MV-4-11 (cell line): ENCODE data around the gene HMCN1.

ENCODE experiments used
- DNase-seq: peaks from one replicate; lab custom pipeline; 2025; lab: John Stamatoyannopoulos, UW

HMCN1 gene

DNA sequence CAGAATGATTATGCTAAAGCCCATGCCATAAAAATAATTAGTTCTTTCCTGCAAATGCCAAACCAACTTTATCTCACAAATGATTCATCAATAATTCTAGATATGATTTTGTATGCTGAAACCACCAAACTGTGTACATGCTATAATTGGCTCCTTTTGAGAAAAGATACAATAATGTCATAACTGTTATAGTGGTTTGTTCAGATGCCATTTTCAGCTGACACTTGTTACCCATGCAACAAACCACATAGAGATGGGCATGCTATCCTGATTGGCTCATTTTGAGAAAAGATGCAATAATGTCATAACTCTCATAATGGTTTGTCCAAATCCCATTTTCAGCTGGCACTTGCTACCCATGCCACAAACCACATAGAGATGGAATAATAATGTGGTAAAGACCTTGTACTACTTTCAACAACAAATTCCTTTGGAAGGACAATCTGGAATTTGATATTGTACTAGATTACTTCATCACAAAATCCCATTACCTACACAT is 357.1 kb downstream of the HMCN1 start:
- no peak for DNase-seq

DNA sequence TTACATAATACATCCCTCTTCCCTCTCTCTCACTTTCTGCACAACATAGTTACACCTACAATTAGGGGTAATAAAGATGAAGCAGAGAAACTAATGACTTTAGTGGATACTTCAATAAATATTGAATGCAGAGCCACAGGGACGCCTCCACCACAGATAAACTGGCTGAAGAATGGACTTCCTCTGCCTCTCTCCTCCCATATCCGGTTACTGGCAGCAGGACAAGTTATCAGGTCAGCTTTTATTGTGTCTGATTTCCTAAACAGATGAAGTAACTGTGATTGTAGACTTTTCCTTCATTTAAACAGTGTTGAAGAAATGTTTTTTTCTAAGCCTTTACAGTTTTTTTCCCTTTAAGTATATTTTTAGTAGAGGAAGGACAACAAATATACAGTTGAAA is 359.2 kb downstream of the HMCN1 start:
- no peak for DNase-seq

DNA sequence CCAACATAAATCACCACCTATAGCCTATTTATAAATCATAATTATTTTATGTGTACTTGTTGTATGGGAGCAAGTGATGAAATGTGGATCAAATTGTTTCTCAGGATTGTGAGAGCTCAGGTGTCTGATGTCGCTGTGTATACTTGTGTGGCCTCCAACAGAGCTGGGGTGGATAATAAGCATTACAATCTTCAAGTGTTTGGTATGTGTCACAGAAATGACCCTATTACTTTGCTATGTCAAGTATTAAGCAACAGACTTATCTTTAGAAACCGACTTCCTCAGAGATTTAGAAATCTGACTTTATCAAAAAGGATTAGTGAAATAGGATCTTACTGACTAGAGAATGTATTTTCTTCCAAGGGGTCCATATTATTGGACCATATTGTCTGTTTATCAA is 360.0 kb downstream of the HMCN1 start:
- peak; percentile 41 for DNase-seq

DNA sequence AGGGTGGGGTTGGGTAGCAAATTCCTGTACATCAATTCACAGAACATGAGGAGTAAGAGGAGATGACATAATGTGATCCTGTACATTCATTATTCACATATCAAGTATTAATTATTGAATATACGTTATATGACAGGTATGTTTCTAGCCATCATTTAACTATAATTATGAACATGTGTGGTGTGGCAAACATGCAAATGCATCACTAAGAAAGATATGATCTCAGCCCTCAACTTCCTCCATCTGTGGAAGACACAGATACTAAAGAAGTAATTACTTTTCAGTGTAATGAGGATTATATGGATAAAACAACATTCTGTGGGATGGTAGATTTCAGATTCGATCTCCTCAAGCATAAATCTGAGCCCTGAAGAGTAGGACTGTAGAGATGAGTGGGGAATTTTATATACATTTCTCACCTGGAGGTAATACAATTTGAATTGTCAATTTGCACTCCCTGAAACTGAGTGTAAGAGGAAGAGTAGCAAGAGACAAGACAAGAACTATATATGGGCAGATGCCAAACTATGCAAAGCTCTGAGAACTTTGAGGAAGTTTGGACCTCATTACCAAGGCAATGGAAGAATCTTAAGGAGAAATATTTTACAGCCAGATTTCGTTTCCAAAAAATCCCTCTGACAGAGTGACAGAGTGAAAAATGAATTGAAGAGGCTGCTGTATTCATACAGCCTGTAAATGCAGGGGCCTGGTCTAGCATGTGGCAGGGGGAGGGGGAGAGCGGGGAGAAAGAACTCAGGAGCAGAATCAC is 365.3 kb downstream of the HMCN1 start:
- no peak for DNase-seq

DNA sequence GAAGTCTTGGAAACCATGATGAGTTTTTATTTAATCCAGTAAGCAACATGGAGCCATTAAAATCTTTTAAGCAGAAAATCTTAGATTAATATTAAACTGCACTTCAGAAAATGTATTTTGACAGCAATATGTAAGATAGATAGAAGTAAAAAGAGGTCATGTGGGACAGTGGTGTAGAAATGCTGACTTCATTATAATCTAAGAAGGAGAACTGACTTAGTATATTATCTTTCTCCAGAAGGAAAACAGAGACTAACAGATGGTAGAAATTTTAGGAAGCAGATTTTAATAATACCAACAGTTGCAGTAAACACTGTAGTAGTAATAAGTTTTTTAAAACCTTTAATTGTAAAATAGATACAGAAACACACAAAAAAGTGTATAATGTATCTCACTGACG is 367.9 kb downstream of the HMCN1 start:
- DNase-seq: no peak

DNA sequence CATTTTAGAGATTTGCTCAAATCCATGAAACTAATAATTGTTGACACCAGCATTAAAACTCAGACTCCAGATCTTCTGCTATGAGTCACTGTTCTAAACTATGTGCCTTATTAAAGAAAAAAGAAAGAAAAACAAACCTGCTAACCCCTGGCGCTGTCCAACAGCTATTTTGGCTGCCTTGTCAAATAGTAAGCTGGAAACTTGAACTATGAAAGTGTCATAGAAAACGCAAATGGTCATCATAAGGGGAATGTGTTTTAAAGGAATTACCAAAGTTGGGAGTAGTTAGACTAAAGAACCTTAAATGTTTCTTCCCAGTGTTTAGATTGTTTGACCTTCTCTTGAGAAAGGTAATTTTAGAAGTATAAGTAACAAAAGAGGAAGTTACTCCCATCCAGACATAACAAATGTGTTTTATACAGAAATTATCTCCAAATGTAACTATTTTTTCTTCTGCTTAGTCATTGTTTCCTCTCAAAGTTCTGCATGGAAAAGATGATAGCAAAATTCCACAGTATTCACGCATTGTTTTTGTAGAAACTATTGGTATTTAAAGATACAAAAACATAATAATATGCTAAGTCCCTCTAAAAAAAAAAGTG is 368.5 kb downstream of the HMCN1 start:
- peak; percentile 3 for DNase-seq

DNA sequence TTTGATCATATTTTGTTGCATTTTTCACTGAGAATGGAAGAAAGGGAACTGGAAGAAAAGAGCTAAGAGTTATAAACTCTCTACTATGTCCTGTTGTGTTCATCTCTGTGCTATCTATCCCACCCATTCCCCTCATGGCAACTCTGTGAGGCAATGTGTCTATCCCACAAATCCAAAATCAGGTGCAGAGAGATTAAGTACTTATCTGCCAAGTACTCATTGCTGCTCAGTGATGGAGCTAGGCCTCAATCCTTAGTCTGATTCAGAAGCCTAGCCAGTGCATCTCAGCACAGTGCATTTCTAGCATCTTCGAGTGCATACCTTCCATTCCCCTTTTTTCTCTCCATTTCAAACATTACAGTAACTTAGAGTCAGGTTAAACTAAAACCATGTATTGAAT is 370.3 kb downstream of the HMCN1 start:
- DNase-seq: no peak

DNA sequence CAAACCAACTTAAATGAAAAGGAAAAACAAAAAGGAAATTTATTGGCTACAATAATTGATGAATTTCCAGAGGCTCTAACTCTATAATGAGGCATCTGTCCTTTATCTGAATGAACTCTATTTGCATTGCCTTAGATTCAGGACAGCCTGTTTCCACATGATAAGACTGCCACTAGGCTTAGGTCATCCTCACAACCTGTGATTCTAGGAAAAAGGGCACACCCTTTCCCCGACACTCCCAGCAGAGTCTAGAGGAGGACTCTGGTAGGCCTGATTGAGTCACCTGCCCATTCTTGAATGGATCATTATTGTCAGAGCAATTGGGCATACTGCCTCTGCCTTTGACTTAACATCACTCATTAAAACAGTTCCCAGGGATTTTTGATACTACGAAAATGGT is 378.1 kb downstream of the HMCN1 start:
- no peak for DNase-seq

DNA sequence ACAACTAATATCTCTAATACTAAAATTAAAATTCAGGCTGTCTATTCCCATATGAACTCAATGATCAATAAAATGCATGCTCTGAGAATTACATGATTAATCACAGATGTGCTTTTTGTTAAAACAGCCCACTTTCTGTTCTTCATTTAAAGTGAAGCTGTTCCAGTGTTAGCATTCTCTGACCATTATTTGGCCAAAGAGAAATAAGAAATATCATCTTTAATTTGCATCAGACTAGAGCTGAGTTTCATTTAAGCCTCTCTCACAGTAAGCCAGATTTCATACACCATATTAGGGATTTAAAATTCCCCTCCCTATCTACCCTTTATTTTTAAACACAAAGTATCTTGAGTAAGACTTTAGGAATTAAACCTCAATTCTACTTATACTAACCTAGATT is 379.3 kb downstream of the HMCN1 start:
- DNase-seq: no peak

DNA sequence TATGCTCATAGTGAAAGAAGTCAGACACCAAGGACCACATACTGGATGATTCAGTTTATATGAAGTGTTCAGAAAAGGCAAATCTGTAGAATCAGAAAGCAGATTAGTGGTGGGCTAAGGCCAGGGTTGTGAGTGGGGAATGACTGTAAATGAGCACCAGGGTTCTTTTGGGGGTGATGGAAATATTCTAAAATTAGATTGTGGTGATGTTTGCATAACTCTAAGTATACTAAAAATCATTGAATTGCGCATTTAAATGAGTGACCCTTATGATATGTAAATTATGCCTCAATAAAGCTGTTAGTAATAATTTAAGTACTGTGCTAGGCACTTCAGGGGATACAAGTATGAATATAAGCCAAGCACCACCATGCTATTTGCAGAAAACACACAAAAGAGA is 384.5 kb downstream of the HMCN1 start:
- no peak for DNase-seq

DNA sequence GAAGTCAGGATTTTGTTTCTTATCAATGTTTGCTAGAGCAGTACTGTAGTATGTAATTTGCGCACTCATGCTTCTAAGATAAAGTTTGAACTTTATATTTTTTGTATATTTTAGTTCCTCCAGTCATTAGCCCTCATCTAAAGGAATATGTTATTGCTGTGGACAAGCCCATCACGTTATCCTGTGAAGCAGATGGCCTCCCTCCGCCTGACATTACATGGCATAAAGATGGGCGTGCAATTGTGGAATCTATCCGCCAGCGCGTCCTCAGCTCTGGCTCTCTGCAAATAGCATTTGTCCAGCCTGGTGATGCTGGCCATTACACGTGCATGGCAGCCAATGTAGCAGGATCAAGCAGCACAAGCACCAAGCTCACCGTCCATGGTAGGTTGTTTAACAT is 388.6 kb downstream of the HMCN1 start:
- no peak for DNase-seq

DNA sequence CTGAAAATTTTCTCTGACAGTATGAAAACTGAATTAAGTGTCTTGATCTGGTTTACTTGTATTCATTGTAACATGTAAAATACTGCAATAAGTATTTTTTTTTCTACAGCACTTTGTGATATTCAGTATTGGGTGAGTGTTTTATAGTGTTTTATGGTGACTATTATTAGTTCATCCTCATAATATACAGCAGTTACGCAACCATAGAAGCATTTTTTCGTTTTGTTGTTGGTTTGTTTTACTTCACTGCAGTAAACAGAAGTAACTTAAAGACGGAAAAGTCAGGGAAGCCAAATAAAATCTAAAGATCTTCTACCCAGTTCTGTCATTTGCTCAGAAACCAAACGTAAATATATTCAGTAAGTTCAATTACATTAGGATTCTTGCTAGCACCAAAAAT is 390.8 kb downstream of the HMCN1 start:
- DNase-seq: no peak

DNA sequence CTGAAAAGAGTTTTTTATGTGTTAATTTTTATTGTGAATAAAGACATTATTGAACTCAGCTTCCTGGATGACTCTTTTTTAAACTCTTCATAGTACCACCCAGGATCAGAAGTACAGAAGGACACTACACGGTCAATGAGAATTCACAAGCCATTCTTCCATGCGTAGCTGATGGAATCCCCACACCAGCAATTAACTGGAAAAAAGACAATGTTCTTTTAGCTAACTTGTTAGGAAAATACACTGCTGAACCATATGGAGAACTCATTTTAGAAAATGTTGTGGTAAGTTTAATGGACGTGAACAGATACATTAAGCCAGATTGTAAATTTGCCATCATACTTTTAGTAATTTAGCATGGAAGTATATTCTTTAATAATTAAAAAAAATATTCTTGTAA is 391.3 kb downstream of the HMCN1 start:
- no peak for DNase-seq

DNA sequence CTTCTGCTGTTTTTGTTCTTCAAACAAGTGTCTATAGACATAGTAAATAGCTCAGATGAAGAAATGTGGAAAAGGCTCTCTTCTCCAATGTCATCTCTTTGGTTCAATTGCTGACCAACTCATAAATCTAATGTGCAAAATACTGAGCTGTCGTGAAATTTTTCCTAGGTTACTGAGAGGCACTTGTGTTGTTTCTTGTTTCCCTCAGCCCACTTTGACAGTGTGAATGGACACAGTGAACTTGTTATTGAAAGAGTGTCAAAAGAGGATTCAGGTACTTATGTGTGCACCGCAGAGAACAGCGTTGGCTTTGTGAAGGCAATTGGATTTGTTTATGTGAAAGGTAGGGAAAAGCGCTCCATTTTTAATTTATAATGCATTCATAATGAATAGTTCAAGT is 395.6 kb downstream of the HMCN1 start:
- no peak for DNase-seq

DNA sequence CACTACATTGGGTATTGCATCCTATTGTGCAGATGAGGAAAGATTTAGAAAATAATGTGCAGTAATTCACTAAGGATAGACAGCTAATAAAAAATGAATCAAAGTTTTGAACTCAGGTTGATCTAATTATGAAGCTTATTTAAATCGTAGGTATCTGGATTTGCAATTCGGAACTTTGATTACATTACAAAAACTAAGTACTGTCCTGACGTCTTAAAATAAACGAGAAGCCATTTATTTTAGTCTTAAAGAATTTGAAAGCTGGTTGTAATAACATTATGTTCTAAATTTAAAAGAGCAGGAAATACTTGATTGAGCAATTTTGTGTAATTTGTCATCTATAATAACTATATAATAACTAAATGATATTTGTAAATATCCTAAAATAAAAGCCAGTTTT is 404.9 kb downstream of the HMCN1 start:
- no peak for DNase-seq

DNA sequence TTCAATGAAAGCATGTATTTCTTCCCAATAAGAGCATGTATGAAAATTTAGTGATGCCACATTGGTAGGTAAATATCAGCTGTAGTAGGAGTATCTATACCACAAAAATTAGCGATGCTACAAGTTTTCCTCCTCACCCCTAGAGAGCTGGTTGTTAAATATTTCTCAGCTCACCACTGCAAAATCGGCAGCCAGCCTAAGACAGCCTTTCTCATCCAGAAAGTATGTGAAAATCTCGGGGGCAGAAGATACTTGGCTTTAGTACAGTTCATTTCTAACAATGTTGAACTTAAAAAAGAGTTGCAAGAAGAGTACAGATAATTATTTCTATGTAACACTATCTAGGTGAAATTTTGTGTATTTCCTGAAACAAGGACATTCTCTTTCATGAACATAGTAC is 405.5 kb downstream of the HMCN1 start:
- DNase-seq: no peak

DNA sequence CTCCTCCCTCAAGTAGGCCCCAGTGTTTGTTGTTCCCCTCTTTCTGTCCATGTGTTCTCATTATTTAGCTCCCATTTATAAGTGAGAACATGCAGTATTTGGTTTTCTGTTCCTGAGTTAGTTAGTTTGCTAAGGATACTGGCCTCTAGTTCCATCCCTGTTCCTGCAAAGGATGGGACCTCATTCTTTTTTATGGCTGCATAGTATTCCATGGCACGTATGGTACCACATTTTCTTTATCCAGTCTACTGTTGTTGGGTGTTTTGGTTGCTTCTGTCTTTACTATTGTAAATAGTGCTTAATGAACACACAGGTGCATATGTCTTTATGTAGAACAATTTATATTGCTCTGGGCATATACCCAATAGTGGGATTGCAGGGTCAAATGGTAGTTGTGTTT is 408.0 kb downstream of the HMCN1 start:
- DNase-seq: no peak

DNA sequence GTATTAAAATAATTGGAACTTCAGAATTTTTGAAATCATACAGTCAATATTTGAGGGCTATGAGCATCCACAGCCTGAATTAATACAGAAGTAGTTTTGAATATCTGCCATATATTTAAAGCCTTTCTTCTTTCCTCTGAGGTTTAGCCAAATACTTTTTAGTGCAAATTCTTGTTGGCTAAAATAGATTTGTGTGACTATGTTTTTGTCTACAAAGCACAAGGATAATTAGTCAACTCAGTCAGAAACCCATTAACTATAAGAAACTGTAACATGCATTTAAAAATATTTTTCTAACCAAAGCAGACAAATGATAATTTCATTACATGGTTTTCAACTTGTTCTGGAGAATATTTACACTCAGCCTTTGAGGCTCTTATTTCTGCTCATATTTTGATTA is 408.7 kb downstream of the HMCN1 start:
- no peak for DNase-seq

DNA sequence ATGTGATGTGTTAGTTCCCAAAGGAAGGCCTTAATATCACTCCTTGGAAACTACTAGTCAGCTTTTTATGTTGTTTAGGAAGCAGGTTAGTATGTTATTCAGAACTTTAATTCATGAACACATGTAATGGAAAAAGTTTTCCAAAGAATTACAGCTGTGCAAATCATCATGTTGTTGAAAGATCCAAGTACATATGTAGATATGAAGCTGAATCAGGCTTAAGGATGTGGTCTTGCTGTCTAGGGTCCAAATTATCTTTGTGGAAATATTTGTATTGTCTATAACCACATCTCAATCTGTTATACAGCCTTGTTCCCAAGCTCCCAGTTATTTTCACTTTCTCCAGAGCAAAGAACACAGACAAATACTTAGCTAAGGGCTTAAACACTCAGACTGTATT is 409.3 kb downstream of the HMCN1 start:
- no peak for DNase-seq

DNA sequence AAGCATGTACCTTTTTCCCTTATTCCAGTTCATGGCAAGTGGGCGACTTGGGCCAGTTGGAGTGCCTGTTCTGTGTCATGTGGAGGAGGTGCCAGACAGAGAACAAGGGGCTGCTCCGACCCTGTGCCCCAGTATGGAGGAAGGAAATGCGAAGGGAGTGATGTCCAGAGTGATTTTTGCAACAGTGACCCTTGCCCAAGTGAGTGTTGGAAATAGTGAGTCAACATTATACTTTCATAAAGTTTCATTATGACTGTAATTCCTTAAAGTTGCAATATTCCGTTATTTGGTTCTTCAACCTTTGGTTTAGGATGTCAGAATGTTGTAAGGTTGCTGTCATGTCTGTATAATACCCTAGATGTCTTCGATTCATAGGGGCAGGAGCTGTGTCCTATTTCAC is 410.3 kb downstream of the HMCN1 start:
- peak; percentile 88 for DNase-seq

DNA sequence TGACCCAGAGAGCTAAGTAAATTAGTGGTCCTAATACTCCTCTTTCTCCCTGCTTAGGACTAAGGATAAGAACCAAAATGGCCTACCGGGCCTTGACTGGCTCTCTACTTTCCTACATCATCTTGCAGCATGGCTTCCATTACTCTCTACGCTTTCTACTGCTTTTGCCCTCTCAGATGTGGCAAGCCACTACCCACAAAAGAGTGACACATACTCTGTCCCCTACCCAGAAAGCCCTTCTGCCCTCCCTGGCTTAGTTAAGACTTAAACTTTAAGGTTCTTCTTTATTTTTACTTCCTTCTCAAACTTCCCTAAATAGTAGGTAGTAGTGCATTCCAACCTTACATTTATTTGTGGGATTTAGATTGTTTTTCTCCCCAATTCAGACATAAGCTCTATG is 412.8 kb downstream of the HMCN1 start:
- DNase-seq: peak; percentile 97

DNA sequence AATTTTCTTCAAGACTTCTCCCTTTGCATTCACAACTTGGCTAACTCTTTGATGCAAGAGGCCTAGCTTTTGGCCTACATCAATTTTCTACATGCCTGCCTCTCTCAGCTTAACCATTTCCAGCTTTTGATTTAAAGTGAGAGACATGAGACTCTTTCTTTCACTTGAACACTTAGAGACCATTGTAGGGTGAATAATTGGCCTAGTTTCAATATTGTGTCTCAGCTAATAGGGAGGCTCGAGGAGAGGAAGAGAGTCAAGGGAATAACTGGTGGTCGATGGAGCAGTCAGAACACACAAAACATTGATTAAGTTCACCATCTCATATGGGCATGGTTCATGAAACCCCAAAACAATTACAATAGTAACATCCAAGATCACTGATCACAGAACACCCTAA is 415.4 kb downstream of the HMCN1 start:
- no peak for DNase-seq

DNA sequence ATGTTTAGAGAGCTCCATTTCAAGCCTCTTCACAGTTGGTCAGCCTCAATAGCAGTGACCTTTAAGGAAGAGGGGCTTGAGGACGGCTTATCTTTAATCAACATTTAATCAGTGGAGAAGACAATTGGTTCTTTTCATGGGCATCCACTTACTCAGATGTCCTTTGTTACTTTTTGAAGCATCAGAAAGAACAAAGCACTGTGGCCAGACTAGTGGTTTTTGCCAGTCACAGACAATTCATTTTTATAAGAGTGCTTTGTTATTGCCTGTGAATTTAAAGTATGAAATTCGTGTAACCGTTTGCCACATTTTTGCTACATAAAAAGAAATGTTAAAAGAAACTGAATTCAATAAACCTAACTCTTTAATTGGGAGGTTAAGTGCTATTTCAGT is 418.0 kb downstream of the HMCN1 start:
- DNase-seq: no peak

DNA sequence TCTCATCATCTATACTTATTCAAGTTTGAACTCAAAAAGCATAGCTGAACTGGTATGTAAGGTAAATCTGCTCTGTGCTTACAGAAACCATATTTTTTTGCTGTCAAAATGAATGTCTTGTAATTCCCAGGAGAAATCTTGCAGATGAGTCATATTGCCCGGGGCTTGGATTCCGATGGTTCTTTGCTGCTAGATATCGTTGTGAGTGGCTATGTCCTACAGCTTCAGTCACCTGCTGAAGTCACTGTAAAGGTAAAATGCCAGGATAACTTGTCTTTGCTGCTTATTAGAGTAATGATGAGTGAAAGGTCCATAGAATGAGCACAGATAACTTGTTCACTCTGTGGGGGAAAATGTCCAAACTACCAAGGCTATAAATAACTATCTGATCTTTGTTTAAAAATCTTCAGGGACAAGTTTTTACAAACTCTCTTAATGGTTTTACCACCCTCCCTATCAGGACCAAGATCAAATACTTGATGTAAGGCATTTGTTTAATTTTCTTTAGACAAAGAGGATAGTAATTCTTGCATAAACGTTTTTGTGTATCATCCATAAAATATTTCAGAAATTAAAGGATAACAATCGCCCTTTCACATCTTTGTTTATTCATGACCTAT is 418.5 kb downstream of the HMCN1 start:
- no peak for DNase-seq
